Measurements from ENCODE around the gene KCND3.

DNA sequence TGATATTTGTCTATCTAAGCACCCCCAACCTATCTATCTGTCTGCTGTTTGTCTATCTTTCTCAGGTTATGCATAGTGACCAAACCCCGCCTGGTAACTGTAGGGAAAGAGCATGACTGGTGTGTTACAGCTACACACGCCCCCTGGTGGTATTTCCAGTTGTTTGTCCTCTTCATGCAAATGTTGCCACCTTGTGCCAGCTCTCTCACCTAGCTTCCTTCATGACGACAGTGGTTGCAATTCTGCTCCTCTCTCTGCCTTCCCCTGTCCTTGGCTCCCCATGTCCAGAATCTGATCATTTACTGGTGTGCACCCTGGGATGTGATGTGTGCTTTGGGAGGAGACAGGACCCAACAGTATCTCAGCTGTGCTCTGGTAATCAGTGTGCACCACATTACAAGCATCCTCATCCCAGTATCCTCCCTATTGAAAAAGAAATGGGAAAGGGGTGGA, 242.2 kb downstream of the KCND3 start:
- no peak for TF ChIP-seq POLR2AphosphoS5 (IDR thresholded peaks at IDR 0.05; ENCODE audit: insufficient read depth in 1 of 2, low read depth in 1 of 2)
- TF ChIP-seq, protein P1, sequence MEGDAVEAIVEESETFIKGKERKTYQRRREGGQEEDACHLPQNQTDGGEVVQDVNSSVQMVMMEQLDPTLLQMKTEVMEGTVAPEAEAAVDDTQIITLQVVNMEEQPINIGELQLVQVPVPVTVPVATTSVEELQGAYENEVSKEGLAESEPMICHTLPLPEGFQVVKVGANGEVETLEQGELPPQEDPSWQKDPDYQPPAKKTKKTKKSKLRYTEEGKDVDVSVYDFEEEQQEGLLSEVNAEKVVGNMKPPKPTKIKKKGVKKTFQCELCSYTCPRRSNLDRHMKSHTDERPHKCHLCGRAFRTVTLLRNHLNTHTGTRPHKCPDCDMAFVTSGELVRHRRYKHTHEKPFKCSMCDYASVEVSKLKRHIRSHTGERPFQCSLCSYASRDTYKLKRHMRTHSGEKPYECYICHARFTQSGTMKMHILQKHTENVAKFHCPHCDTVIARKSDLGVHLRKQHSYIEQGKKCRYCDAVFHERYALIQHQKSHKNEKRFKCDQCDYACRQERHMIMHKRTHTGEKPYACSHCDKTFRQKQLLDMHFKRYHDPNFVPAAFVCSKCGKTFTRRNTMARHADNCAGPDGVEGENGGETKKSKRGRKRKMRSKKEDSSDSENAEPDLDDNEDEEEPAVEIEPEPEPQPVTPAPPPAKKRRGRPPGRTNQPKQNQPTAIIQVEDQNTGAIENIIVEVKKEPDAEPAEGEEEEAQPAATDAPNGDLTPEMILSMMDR (IDR thresholded peaks at IDR 0.05): peak; percentile 41 to 58 (median 46)
- TF ChIP-seq POLR2A (IDR thresholded peaks at IDR 0.05): no peak
